Mucosa of descending colon (tissue), 3 donors: Measurements from ENCODE around the gene HIVEP2. TPM values are rescaled to one million over a fixed set of nuclear protein-coding genes. Genes with fewer than 3 reads are reported as not detected.

Experiments
- ATAC-seq: fragments of 200-7000 bp; cut with Tn5 transposase; one replicate; pipeline ENCODE4 v1.9.1; 2020; ENCODE audit warnings: mild to moderate bottlenecking, moderate library complexity
- DNase-seq, 3 donors: peaks; one replicate each; pipeline ENCODE4 v3.0.0-alpha.2; 2020
- H3K36me3 ChIP-seq: fragments of 200-600 bp; one replicate; pipeline ENCODE4 v1.8.0; 2021; ENCODE audit warnings: low read depth, mild to moderate bottlenecking
- H3K4me1 ChIP-seq: fragments of 200-600 bp; one replicate; pipeline ENCODE4 v1.8.0; 2021; ENCODE audit warnings: low read depth, mild to moderate bottlenecking
- H3K4me3 ChIP-seq: fragments of 200-600 bp; one replicate; pipeline ENCODE4 v1.8.0; 2021; ENCODE audit warnings: mild to moderate bottlenecking
- H3K9me3 ChIP-seq: fragments of 200-600 bp; one replicate; pipeline ENCODE4 v1.8.0; 2021; ENCODE audit warnings: mild to moderate bottlenecking
- intact Hi-C, 2 donors: fragments of 100-400 bp; cut with DNase I in 1 of 2; cut with micrococcal nuclease in 1 of 2; formaldehyde crosslinking; loops; one replicate each; pipeline versions ENCODE4 v1.11.0 to v1.11.1; 2022; cut with DNase I, micrococcal nuclease
- total RNA-seq, 3 donors: library from RNA; stranded (reverse); fragmentation: NEBNext Ultra II Directional in 2 of 3; extraction: Animal tissue kit (Norgen Biotek cat#: 25700) in 2 of 3; gene quantifications; one replicate each; pipeline versions ENCODE4 v1.2.1 to v1.2.4, GENCODE V29; 2021 to 2023
- TF ChIP-seq, protein P1 (sequence below): fragments of 200-600 bp; IDR thresholded peaks from one replicate; pipeline ENCODE4 v1.8.0; 2022; ENCODE audit warnings: antibody characterized with exemption, mild to moderate bottlenecking
- donor health status: DM: no; HTN: no; CAD: no; lungs with moderate emphysema.
- donor health status: DM: no; HTN: no; CAD: no.
- donor health status: DM: no; HTN: yes; CAD: no.

HIVEP2 gene
- total RNA-seq, 3 donors from 2014 or later: 7.8 to 17.7 (median 11.3) TPM

DNA sequence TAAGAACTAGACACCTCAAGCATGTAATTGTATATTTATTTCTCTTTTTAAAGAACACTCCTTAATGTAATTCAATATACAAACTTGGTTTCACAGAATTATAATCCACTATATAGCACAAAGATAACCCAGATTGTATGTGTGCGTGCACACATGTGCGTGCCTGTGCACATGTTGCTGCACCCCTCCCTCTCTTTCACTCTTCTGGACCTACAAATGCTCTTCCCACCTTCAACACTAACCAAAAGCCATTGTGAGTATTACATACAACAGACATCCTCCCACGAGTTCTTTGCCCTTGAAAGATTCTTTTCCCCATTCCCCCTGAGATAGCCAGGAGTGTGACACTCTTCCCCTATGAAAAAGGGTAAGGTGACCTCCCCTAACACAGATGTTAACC is 193.5 kb downstream of the HIVEP2 start:
- Histone ChIP-seq H3K4me1 (peaks cover 5% of the 10 kb centered on the region), H3K4me3 (no peak overlapping the region), H3K9me3 (no peaks in the 10 kb centered on the region), H3K36me3 (no peaks in the 10 kb centered on the region)
- DNase-seq (no peak), ATAC-seq (no peak)
- intact Hi-C loops: no loop called here
- TF ChIP-seq, protein P1, sequence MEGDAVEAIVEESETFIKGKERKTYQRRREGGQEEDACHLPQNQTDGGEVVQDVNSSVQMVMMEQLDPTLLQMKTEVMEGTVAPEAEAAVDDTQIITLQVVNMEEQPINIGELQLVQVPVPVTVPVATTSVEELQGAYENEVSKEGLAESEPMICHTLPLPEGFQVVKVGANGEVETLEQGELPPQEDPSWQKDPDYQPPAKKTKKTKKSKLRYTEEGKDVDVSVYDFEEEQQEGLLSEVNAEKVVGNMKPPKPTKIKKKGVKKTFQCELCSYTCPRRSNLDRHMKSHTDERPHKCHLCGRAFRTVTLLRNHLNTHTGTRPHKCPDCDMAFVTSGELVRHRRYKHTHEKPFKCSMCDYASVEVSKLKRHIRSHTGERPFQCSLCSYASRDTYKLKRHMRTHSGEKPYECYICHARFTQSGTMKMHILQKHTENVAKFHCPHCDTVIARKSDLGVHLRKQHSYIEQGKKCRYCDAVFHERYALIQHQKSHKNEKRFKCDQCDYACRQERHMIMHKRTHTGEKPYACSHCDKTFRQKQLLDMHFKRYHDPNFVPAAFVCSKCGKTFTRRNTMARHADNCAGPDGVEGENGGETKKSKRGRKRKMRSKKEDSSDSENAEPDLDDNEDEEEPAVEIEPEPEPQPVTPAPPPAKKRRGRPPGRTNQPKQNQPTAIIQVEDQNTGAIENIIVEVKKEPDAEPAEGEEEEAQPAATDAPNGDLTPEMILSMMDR: no peak

DNA sequence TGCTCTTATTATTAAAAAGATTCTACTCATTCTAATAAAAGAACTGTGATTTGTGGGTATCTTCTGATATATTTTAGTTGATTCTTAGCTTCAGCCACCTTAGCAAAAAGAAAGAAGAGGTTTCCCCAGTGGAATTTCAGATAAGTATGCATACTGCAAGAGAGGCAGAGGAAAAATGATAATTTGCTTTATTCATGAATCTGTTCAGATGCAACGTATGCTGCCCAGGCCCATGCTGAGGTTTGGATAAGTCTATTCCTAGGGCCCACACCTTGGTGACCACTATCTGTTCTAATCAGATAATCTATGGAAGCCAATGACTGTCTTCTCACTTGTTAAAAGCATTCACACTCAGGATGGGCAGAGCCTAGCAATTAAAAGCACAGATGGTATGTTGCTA is 194.0 kb downstream of the HIVEP2 start:
- H3K9me3 ChIP-seq: no peaks in the 10 kb centered on the region
- intact Hi-C loops: no loop called here

DNA sequence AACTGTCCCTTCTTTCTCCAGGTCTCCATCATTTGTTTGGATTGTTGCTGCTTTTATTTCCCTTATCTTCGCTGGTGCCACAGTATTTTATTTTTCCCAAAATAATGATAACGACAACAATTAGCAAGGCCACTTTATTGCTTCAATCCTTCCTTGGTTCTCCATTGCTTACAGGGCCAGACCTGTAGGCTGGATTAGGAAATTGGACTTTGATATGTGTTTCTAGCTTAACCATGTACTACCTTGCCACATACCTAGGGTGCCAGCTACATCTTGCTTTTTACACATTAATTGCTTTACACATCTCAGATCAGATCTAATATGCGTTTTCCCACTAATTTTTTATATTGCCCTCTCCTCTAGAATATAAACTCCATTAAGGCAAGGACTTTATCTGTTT is 195.4 kb downstream of the HIVEP2 start:
- ATAC-seq (no peak), DNase-seq (no peak)
- no peaks in the 10 kb centered on the region for H3K36me3 ChIP-seq
- H3K9me3 ChIP-seq: no peaks in the 10 kb centered on the region
- no peak overlapping the region for H3K4me3 ChIP-seq
- TF ChIP-seq, protein P1: no peak
- intact Hi-C loops: no loop called here
- H3K4me1 ChIP-seq: no peaks in the 10 kb centered on the region

More for the DNA sequence above, 194.0 kb downstream of the HIVEP2 start:
- no peaks in the 10 kb centered on the region for H3K36me3 ChIP-seq
- peaks cover under 1% of the 10 kb centered on the region for H3K4me1 ChIP-seq
- no peak for ATAC-seq
- TF ChIP-seq, protein P1: no peak
- no peak for DNase-seq
- H3K4me3 ChIP-seq: no peak overlapping the region

DNA sequence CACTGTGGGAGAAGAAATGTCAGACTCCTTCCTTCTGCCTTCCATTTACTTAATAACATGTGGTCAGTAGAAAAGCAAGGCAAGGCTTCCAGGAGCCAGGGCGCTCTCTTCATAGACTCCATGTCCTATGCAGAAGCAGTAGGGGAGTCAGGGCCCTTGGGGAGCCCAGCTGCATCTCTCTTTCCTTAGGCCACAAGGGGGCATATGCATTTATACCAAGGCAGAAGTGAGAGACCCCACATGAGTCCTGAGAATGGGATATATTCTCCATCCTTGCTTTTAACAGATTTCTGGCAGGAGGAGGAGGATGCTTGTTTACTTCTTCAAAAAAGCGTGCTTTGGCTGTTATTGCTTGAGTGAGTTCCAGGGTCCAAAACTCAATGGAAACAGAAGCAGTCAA is 198.5 kb downstream of the HIVEP2 start:
- DNase-seq: peak in 1 of 3 donors; percentile 45
- ATAC-seq: peak; percentile 50

DNA sequence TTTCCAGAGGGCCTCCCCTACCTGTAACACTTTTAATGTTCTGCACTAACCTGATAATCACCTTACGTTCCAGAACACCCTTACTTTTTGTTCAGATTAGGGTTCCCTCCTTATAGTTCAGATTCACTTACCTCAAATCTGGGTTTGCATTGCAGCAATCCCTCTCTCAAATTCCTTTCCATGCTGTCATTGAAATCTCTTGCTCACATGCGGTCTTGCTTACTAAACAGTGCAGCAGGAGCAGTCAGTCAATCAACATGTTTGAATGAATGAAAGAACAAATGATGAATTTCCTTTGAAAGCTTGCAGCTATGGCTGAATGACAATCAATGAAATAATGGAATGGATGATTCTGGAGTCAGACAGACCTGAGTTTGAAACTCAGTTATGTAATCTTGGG is 200.1 kb downstream of the HIVEP2 start:
- no peak for ATAC-seq
- no peaks in the 10 kb centered on the region for H3K36me3 ChIP-seq
- H3K4me3 ChIP-seq: no peak overlapping the region
- no peak for DNase-seq
- TF ChIP-seq, protein P1: no peak
- no peaks in the 10 kb centered on the region for H3K9me3 ChIP-seq
- H3K4me1 ChIP-seq: no peaks in the 10 kb centered on the region
- intact Hi-C loops: no loop called here

More for the DNA sequence above, 198.5 kb downstream of the HIVEP2 start:
- no peaks in the 10 kb centered on the region for H3K4me1 ChIP-seq
- no peaks in the 10 kb centered on the region for H3K36me3 ChIP-seq
- intact Hi-C loops: no loop called here
- TF ChIP-seq, protein P1: no peak
- H3K4me3 ChIP-seq: no peak overlapping the region
- no peaks in the 10 kb centered on the region for H3K9me3 ChIP-seq

DNA sequence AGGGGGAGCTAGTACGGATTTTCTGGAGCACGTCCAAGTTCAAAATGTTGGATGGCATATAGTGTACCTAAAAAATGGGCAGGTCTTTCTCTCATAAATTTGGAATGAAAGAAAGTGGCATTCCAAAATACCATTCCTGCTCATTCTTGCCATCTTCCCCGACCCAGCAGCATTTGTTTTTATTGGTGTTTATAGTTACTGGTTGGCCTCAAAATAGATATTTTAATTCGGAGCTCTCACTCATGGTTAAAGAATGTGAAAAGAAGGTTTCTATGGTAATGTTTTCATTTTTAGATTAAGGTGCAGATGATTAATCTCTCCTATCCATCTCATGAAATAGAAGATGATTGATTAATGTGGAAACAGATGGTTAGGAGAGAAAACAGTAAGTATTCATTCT is 204.5 kb downstream of the HIVEP2 start:
- H3K9me3 ChIP-seq: no peaks in the 10 kb centered on the region
- no peak overlapping the region for H3K4me3 ChIP-seq
- H3K36me3 ChIP-seq: no peaks in the 10 kb centered on the region
- DNase-seq (no peak), ATAC-seq (no peak)
- no peaks in the 10 kb centered on the region for H3K4me1 ChIP-seq
- TF ChIP-seq, protein P1: no peak
- intact Hi-C loops: no loop called here
